GM21447 (cell line): ENCODE data around the gene AKAP13.
"Not testable (repeated sequence)": the region's sequence is repeated elsewhere in the genome, so short reads cannot be mapped to it uniquely, and the experiment has no call there.

Source experiments
- ATAC-seq: cut with Tn5 transposase; IDR thresholded peaks from one replicate; pipeline ENCODE4 v1.9.1; 2021; ENCODE audit not compliant: unreplicated experiment

Gene AKAP13

GRCh38 chr15:85586196-85586595 lies 205.8 kb downstream of the AKAP13 start:
- not testable (repeated sequence) for ATAC-seq

DNA sequence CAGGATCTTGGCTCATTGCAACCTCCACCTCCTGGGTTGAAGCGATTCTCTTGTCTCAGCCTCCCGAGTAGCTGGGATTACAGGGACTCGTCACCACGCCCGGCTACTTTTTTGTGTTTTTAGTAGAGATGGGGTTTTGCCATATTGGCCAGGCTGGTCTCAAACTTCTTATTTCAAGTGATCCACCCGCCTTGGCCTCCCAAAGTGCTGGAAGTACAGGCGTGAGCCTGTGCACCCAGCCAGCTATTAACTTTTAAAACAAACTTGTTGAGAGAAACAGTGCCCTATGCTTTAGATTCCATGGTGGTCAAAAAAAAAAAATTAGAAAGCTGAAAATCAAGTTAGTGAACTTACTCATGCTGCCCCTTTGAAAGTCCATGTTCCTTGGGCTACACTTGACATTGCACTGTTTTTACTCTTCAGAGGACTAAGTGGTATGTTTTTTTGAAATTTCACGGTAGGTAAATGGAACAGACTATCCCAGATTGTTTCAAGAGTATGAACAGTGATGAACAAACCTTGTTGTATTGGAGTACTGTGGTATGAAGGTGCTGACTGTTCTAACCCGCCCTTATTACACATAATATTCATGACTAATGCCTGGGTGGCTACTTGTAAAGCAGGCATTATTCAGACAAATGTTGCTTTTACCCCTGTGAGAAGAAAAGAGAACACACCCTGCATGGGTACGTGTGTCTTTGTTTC lies 207.5 kb downstream of the AKAP13 start:
- ATAC-seq, result no peak

DNA sequence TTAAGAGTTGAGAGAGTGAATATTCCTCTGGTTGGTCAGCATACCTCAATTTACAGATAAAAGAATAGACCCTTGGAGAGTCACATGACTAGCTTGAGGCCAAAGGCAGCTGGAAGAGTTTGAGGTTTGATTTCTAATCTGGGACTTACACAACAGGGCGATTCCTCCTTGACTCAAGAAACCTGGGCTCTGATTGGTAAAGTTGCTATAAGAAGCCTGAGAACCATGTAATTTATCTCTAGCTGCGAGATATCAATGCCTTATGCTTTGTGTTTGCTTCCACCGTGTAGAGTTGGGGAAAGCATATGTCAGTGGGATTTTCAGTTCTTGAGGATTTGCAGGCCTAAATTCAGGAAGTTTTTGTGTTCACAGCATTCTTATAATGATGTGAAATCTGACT lies 208.3 kb downstream of the AKAP13 start:
- no peak for ATAC-seq

DNA sequence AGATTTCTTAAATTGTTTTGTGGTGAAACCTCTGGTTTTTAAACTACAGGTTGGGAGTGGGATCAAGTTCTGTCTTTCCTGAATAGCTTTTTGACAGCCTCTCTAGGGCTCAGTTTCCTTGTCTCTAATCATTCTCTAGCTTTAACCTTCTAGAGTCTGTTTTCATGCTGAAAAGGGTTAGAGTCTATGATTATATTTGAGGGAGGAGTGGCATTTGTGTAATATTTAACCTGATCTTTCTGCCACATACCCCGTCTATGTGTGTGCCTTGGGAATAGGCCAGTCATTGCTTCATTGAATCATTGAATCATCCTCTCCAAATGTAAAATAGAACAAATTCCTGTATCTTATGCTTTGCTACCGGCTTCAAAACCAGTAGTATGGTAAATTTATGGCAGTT lies 209.4 kb downstream of the AKAP13 start:
- ATAC-seq, result no peak

DNA sequence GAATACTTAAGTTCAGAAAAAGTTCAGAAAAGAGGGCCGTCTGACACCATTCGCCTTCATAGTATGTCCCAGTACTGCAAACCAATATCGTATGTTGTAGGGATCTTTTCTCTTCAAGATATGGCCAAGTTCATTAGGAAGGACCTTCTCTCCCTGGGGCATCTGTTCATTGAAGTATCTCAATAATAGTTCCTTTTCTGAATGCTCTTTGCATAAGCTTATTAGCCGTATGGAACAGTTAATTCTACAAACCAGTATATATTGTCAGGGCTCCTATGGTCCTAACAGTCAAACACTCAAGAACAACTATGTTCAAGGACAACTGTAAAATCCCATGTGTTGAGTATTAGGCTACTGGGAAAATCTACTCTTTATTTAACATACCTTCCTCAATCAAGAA lies 211.2 kb downstream of the AKAP13 start:
- no peak for ATAC-seq

GRCh38 chr15:85592148-85592547 lies 211.7 kb downstream of the AKAP13 start:
- ATAC-seq, result no peak

DNA sequence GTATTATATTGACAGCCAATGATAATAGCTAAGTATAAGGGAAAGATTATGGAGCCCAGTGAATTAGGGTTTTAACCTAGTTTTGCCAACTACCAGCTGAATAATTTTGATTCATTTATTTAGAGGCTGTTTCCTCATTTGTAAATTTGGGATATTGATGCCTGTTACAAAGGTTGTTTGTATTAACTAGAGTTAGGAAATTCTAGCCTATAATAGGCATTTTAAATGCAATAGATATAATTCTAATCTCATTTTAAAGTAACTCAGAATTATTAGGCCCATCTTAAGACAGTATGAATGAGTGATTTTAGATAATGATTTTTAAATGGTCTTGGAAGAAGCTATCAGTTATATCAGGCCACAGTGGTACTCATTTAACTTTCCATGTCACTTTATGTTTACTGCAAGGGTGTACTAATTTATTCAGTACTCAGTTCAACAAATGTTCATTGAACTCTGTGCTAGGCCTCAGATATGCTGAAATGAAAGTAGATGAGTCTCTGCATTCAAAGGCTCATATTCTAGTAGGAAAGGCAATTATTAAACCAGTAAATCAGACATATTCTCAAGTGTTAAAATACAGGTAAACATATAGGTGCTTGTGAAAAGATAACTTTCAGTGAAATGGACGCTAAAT lies 213.5 kb downstream of the AKAP13 start:
- ATAC-seq, result no peak

GRCh38 chr15:85595804-85596536 lies 215.6 kb downstream of the AKAP13 start:
- no peak for ATAC-seq

DNA sequence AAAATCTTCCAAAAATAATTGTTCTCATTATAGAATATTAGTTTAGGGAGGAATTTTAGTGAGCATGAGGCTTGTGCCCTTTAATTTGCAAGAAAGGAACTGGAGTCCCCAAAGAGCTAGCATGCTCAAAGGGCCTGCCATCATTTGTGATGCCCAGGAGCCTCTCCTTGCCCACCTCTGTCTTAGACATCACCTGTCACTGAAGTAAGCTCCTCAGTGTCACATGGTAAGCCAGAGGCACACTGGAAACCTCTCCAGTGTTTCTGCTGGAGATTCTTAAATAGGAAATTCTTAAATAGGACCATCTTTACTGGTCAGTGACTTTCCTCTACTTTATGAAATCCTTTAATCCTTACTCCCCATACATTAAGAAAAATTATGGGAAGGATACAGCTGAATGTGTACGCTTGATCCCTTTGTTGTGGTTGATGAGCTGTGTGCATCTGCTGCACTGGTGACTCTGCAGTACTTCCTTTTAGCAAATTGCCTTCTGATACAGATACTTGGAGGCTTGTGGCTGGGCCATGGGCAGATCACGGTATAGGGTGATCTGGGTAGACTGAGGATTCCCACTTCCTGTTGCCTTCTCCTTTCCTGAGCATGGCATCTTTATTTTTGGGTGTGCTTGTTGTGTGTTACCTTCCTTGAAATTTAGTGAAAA lies 216.9 kb downstream of the AKAP13 start:
- ATAC-seq, result no peak

DNA sequence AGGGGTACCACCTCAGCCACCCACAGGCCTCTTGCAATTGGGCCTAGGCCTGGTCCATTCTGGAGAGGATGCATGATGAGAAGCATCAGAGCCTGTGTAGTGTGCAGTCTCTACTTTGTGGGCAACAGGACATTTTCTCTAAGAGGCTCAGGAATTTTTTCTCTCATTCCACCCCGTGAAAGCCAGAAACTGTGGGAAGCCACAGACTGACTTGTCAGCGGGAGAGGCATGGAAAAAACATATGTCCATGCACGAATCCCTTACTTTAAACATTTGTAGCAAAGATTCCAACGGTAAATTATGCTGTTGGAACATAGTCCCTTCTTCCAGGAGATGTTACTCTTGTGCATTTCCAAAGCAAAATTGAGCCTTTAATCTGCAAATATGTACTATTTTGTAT lies 217.8 kb downstream of the AKAP13 start:
- ATAC-seq, result no peak

DNA sequence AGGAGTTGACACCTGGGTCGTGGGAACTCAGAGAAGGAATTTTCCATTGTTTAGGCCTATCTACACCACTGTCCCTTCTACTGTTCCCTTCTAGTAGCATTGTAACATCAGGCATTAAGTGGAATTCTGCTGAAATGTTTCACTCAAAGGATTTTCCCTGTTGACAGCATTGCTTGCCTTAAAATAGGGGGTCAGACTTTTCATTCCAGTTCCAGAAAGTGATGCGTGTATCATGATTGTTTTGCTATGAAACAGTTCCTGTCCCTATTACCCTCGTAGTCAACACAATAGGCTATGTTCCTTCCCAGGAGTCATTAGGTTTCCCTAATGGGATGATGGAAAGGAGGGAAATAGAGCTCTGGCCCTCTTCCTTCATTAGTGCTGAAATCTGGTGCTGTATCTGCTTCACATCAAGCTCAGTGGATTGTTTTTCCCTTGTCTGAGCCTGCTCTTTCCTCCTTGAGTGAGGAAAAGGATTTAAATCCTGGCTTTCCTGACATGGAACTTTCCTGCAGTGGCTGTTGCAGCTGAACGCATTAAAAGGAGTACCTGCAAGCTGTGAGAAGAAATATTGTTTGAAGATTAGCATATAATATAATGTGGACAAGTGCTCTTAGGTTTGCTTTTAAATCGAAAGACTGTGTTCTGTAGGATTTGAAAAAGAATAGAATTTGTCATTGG lies 218.5 kb downstream of the AKAP13 start:
- ATAC-seq, result no peak

DNA sequence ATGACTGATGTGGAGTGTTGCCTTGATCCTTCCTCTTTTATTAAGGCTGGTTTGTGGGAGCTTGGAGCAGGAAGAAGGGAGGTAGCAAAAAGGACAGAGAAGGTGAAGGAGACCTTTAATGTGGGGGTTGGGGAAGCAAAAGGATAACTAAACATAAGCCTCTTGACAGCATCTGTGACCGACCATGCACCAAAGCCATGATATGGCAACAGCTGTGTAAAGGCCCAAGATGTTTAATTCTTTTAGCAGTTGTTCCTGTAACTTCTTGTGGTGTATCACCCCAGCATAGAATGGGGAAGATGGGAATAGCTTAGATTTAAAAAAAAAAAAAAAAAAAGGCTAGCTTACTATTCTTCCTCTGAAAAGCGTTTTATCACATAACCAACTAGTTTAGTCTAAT lies 219.6 kb downstream of the AKAP13 start:
- no peak for ATAC-seq

DNA sequence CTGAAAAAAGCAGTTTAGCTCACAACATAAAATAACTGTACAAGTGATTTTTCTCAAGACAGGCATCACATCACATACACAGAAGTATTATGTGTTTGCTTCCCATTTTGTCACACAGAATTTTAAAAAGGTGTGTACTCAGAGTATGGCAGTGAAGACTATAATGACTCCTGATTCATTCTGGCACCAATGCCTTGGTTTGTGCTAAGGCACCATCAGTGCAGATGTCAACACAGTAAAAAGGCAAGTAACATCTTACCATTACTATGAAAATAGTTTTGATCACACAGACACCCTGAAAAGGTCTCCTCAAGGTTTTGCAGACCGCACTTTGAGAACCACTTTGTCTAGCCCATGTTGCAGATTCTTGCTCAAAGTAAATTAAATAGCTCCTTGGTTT lies 222.8 kb downstream of the AKAP13 start:
- no peak for ATAC-seq

GRCh38 chr15:85603703-85604102 lies 223.3 kb downstream of the AKAP13 start:
- no peak for ATAC-seq

DNA sequence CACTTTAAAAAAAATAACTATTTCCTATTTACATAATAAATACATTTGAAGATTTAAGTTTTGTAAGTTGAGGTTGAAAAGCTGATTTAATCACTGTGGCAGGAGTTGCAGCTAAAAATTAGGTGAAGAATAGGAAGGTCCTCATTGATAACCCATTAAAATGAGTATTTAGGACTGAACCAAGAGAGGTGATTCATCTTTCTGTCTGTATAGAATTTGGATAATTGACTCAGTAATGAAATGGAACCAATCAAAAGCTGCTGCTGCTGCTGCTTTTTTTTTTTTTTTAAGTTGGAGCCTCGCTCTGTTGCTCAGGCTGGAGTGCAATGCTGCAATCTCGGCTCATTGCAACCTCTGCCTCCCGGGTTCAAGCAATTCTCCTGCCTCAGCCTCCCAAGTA lies 223.8 kb downstream of the AKAP13 start:
- no peak for ATAC-seq

GRCh38 chr15:85606738-85607137 lies 226.3 kb downstream of the AKAP13 start:
- no peak for ATAC-seq

DNA sequence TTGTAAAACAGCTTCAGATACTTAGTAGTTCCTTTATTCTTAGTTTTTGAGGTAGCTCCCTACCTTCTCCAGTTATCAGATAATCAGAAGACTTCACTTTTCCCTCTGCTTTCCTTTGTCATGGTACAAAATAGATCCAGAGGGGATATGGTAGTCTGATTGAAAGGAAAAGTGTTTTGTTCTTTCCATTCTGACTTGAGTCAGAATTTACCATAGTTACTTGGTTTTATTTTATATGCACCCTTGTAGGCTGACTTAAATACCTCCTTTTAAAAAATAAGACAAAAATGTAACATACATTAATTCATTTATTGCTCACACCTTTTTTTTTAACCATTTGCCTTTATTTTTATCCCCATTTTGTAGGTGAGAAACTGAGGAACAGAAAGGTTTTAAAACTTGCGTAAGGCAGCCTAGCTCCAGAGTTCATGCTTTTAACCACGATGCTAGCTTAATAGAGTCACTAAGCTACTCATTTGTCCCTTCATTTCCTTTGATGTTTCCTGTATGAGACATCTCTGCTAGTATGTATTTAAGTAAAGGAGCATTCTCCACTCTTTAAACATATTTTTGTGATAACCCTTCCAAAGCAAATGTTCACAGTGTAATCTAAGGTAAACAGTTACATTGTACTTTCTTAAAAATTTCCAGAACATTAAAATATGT lies 226.9 kb downstream of the AKAP13 start:
- no peak for ATAC-seq

DNA sequence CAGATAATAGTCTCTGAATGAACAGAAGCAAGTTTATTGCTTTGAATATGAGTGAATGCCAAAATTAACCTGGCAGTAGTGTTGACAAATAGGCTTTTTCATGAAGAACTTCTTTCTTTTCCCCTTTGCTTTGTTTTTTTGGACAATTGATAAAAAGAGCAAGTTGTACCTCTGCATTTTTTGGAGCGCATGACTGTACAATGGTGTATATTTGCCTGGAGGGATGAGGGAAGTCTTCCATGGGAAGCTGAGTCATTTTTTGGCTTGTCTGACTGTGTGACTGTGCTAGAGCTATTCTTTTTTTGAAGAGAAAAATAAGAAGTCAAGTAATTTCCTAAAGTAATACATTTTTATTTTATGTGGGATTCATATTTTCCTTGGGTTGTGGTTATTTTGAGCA lies 227.4 kb downstream of the AKAP13 start:
- no peak for ATAC-seq

- ATAC-seq, result no peak
Measured at GRCh38 chr15:85609492-85609891, 229.1 kb downstream of the AKAP13 start.

DNA sequence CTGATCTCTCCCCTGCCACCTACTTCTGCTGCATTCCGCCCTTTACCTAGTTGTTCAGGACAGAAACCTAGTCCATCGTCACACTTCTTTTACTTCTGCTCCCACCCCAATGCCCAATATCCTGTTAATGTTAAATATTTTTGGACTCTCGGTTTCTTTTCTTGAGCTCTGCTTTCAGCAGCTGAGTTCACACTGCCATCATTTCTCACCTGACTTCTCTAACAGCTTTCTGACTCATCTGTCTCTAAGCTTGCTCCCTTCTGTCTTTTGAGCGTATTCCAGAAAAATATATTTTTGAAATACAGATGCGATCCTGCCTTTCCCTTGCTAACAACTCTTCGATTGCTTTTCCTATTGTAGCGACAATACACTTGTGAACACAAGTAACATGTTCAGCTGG lies 231.0 kb downstream of the AKAP13 start:
- ATAC-seq, result no peak

DNA sequence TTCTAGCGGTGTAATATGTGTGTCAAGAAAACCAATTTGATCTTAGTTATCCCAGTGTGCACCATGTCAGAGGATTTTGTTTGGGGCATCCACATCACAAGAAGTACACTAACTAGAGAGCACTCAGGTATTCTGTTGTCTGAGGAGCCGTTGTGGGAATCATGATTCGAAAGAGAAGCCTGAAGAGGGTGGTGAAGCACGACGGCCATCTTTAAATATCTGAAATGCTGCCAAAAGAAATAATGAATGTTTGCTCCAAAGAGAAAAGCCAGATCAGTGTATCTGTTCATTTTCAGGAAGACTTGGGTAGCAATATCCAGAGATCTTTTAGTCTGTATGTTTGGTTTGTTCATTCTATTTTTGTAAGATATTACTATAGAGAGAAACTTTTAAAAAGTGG lies 233.7 kb downstream of the AKAP13 start:
- ATAC-seq, result no peak
